NCI-H1436 (cell line): ENCODE data around the gene MYB.
A peak's percentile ranks its signal among the peaks of the same experiment; 100 is the strongest.
"Not testable (repeated sequence)": the region's sequence is repeated elsewhere in the genome, so short reads cannot be mapped to it uniquely, and the experiment has no call there.

Experiments used
- DNase-seq: peaks from one replicate; lab custom pipeline; 2025; lab: John Stamatoyannopoulos, UW

The MYB gene

GRCh38 chr6:135180542-135181332 is at the start of gene MYB:
TSS of gene MYB (plus strand) at chr6:135181308. CDS start at chr6:135181514, 206 bp downstream.
- DNase-seq = peak; percentile 77

DNA sequence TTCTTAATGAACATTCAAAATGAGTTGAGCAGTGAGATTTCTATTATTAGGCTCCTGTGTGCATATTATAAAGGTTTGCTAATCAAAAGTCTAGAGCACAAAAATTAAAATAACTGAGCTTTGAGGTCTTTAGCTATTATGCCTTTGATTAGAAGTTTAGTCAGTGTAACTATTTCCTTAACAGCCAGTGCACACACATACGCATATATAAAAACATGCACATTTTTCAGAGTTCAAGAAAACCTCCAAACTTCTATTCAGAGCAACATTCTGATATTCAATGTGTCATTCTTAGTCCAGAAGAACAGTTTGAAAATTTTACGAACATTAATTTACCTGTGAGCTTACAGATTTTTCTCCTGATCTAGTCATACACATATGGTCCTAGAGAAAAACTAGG is 48.3 kb upstream of the MYB start:
- no peak for DNase-seq

- DNase-seq = no peak
These were observed 45.3 kb upstream of the MYB start for GRCh38 chr6:135135835-135136234.

DNA sequence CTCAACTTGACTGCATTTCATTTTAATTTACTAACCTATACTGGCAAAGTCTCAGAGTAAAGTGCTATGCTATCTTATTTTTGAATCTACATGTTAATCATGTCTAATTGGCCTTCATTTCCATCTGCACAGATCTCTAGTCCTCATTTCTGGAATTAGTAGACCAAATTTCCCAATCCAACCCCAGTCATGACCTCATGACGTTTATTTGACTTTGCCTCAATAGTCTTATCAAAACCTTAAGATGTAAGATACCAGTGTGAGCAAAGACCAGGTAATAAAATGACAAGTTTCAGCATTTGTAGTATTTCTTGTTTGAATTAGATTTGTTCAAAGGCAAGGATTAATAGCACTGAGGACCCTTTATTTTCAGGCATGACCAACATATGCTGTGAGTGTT is 43.3 kb upstream of the MYB start:
- DNase-seq = no peak

- no peak for DNase-seq
These were observed 39.9 kb upstream of the MYB start for GRCh38 chr6:135141182-135141581.

DNA sequence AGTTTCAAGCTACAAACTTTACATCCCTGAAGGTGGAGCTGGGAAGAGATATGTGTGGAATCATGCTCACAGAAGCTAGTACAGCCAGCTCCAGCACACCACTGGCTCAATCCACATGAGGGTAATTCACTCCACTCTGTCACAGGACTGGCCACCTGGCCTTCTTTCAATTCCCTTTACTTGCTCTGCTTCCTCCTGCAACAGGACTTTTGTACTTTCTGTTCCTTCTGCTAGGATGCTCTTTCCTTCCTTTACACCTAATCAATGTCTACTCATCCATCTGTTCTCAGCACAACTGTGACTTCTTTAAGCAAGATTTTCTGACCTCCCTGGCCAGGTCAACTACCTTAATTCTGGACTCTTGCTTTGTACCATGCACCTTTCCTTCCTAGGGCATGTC is 39.4 kb upstream of the MYB start:
- no peak for DNase-seq

DNA sequence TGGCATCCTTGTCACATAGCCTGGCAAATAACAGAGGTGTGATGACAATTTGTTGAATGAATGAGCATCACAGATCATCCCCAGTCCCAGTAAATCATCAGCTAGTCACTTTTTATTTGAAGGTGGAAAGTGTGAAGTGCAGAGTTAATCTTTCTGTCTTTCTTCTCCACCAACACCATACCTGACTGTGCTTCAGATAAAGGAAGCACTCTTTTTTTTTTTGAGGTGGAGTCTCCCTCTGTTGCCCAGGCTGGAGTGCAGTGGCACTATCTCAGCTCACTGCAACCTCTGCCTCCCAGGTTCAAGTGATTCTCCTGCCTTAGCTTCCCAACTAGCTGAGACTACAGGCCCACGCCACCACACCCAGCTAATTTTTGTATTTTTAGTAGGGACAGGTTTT is 38.9 kb upstream of the MYB start:
- not testable (repeated sequence) for DNase-seq

- DNase-seq = no peak
These were observed 36.4 kb upstream of the MYB start for GRCh38 chr6:135144673-135145062.

DNA sequence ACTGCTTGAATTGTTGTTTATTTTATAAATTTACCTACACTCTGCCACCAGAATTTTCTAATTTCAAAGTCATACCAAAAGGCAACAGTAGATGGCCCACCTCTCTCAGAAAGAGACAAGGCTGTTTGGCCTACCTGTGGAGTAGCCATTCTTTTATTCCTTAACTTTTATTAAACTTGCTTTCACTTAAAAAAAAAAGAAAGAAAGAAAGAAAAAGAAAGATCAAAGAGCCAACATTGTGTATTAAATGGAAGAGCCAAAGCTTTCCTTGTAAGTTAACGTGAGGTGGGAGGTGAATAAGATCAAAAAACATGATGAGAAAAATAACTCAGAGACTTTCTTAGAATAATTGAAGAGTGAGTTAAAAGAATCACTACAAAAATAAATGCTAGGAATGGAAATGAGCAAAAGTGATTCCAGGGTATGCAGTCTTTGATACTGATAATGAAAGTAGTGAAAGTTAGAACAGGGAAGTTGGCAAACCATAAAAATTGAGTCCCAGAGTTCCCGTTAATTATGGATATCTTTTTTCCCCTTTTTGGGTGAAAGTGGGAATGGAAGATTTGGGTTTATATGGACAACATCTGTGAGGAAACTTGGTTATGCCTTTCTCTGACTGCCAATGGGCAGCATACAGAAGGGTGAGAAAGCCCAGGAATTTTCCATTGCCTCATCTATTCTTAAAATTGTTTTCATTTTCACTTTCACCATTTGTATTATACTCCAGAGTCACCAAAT is 35.9 kb upstream of the MYB start:
- peak; percentile 13 for DNase-seq

GRCh38 chr6:135146162-135146934 is 34.8 kb upstream of the MYB start:
- DNase-seq = no peak

- no peak for DNase-seq
These were observed 33.2 kb upstream of the MYB start for GRCh38 chr6:135147637-135148592.

DNA sequence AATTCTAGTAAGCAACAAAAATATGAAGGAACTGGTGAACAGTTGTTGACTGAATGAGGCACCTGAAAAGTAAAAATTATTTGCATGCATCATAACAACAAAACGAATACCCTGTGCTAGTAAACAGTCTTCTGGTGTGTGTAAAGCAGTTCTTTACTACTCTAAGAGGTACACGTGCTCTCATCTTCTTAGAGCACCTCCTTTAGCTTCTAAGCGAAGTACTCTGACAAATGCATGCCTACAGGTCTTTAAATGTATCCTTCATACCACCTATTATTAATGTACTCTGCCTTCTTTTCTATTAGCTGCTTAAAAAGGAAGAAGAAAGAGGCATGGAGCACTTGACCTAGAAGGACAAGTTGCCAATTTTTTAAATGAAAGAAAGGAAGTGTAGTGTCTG is 32.2 kb upstream of the MYB start:
- no peak for DNase-seq

GRCh38 chr6:135149376-135149775 is 31.7 kb upstream of the MYB start:
- no peak for DNase-seq

- DNase-seq = not testable (repeated sequence)
These were observed 30.6 kb upstream of the MYB start for GRCh38 chr6:135150481-135150880.

DNA sequence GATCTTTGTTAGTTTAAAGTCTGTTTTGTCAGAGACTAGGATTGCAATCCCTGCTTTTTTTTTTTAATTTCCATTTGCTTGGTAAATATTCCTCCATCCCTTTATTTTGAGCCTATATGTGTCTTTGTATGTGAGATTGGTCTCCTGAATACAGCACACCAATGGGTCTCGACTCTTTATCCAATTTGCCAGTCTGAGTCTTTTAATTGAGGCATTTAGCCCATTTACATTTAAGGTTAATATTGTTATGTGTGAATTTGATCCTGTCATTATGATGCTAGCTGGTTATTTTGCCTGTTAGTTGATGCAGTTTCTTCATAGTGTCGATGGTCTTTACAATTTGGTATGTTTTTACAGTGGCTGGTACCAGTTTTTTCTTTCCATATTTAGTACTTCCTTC is 27.0 kb upstream of the MYB start:
- not testable (repeated sequence) for DNase-seq

- no peak for DNase-seq
These were observed 22.7 kb upstream of the MYB start for GRCh38 chr6:135158397-135158796.

DNA sequence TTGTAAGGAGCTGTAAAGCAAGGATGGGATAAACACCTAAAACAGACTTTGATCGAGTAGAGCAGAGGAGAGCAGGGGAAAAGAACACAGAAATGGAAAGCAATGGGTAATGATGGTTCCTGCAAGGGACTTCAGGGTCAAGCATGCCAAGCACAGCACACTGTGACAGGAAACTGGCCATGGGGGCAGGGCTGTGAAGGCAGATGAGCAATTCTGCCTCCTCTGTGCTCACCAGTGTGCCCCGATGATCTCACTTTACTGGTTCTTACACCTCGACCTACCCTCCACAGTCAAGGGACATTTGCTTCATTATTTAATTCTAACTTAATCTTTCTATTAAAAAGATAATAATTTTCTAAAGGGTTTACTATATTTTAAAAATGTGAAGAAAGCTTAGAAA is 21.6 kb upstream of the MYB start:
- no peak for DNase-seq

GRCh38 chr6:135161411-135162395 is 19.4 kb upstream of the MYB start:
- no peak for DNase-seq

DNA sequence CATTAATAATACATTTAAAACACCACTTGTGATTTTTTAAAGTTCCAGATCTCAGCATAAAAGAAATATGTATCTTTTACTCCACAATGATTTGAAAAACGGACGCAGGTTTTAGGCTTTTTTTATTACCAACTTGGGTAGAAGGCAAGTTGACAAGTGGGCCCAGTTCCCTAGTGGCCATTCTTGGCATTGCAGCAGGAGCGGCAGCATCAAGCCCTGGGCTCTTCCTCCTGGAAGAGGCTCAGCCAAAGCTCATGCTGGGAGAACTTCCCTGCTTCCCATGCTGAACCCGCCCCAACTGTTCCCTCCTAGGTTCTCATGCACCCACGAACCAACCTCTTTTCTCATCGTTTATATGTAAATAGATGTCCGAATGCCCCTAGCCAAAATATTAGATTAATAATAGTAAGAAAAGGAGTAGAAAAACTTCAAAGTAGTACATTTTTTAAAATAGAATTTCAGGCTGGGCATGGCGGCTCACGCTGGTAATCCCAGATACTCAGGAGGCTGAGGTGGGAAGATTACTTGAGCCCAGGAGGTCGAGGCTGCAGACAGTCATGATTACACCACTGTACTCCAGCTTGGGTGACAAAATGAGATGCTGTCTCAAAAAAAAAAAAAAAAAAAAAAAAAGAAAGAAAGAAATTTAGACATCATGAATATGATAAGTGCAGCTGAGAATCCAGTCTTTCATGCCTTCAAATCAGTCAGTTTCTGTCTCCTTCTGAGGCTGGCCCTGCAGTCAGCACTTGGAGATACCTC is 18.2 kb upstream of the MYB start:
- no peak for DNase-seq

DNA sequence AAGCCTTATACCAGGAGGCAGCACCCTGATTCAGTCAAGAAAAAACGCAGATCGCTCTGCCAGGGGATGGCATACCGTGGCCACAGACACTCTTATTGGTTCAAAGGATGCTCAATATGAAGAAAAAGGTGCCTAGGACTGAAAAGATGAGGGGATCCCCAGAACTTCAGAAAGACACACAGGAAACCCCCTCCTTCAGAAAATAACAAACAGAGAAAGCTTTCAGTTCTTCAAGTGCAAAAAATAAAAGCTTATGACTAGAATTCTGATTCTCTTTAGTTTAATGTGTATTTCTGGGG is 17.7 kb upstream of the MYB start:
- no peak for DNase-seq
